ENCODE data around the gene GDF11.
A peak's percentile ranks its signal among the peaks of the same experiment; 100 is the strongest.

Gene GDF11

DNA sequence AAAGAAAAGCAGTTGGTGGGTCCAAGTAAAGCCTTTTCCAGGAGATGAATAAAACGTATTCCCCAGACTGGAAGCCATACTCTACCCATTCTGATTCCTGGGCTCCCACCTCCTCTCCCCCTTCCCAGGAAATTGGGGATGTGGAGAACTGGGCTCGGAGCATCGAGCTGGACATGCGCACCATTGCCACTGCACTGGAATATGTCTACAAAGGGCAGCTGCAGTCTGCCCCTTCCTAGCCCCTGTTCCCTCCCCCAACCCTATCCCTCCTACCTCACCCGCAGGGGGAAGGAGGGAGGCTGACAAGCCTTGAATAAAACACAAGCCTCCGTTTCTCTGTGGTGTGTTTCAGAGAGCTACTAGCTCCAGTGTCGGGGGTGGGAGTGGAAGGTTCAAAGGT lies 23.6 kb upstream of the GDF11 start:
- TF ChIP-seq, protein P1, sequence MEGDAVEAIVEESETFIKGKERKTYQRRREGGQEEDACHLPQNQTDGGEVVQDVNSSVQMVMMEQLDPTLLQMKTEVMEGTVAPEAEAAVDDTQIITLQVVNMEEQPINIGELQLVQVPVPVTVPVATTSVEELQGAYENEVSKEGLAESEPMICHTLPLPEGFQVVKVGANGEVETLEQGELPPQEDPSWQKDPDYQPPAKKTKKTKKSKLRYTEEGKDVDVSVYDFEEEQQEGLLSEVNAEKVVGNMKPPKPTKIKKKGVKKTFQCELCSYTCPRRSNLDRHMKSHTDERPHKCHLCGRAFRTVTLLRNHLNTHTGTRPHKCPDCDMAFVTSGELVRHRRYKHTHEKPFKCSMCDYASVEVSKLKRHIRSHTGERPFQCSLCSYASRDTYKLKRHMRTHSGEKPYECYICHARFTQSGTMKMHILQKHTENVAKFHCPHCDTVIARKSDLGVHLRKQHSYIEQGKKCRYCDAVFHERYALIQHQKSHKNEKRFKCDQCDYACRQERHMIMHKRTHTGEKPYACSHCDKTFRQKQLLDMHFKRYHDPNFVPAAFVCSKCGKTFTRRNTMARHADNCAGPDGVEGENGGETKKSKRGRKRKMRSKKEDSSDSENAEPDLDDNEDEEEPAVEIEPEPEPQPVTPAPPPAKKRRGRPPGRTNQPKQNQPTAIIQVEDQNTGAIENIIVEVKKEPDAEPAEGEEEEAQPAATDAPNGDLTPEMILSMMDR (IDR thresholded peaks at IDR 0.05; ENCODE audit: borderline replicate concordance, control extremely low read depth, extremely low read depth, insufficient read depth, missing control alignments), result no peak
- DNase-seq (ENCODE audit: low spot score), result no peak
- in situ Hi-C loops (cut with MboI; ENCODE audit: low sequenced_read_pairs, unreplicated experiment), result no loop called here

DNA sequence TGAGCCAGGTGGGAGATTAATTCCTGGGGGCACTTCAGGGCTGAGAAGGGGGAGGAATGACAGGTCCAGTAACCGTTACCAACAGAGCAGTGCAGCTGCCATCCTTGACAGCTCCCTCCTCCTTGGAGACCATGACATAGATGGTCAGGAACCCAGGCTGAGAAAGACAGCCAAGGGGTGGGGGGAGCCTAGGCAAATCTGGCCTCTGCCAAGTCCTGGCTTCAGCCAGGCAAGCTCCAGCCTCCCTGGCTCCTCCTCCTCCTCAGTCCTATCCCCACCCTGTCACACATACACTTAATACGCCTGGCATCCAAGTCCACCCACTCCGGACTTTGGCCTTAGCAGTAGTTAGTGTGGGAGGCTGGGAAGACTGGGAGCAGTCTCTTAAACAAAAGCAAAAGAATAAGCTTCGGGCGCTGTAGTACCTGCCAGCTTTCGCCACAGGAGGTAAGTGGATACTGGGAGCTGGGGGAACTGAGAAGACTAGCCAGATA lies 22.8 kb upstream of the GDF11 start, which contains the start of gene RDH5:
RDH5 (plus strand) TSS at position 323 of the 494 bp plus-strand sequence. CDS start 792 bp downstream, outside the sequence.
- in situ Hi-C loops (cut with MboI; ENCODE audit: low sequenced_read_pairs, unreplicated experiment), result no loop called here
- DNase-seq (ENCODE audit: low spot score), result no peak
- TF ChIP-seq, protein P1 (IDR thresholded peaks at IDR 0.05; ENCODE audit: borderline replicate concordance, control extremely low read depth, extremely low read depth, insufficient read depth, missing control alignments), result no peak

DNA sequence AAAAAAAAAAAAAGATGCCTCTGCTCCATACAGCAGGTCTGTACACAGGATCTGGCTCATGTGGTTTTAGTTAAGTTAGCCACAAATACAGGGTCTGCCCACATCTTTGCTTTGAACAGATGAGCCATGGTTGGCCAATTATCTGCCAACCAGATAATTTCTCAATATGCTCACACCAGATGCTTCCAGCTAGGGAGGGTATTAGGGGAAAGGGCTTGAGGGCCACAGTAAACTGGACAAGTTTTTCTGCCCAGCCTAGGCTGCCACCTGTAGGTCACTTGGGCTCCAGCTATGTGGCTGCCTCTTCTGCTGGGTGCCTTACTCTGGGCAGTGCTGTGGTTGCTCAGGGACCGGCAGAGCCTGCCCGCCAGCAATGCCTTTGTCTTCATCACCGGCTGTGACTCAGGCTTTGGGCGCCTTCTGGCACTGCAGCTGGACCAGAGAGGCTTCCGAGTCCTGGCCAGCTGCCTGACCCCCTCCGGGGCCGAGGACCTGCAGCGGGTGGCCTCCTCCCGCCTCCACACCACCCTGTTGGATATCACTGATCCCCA lies 22.0 kb upstream of the GDF11 start:
- TF ChIP-seq, protein P1 (IDR thresholded peaks at IDR 0.05; ENCODE audit: borderline replicate concordance, control extremely low read depth, extremely low read depth, insufficient read depth, missing control alignments), result peak; percentile 35
- no peak for DNase-seq (ENCODE audit: low spot score)
- in situ Hi-C loops (cut with MboI; ENCODE audit: low sequenced_read_pairs, unreplicated experiment), result no loop called here

DNA sequence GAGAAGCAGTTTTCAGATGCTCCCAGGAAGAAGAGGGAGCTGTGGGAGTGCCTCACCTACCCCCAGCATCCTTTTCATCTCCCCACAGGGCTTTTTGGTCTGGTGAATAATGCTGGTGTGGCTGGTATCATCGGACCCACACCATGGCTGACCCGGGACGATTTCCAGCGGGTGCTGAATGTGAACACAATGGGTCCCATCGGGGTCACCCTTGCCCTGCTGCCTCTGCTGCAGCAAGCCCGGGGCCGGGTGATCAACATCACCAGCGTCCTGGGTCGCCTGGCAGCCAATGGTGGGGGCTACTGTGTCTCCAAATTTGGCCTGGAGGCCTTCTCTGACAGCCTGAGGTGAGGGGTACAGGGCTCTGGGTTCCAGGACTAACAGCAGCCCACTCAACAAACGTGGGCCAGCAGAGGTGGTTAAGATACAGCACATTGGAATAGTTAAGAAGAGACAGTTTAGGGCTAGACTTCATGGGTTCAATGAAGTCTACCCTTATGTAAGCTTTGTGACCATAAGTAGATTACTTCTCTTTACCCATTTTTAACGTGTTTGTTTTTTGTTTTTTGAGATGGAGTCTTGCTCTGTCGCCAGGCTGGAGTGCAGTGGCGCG lies 21.2 kb upstream of the GDF11 start:
- DNase-seq (ENCODE audit: low spot score), result no peak
- TF ChIP-seq, protein P1 (IDR thresholded peaks at IDR 0.05; ENCODE audit: borderline replicate concordance, control extremely low read depth, extremely low read depth, insufficient read depth, missing control alignments), result no peak
- in situ Hi-C loops (cut with MboI; ENCODE audit: low sequenced_read_pairs, unreplicated experiment), result no loop called here

DNA sequence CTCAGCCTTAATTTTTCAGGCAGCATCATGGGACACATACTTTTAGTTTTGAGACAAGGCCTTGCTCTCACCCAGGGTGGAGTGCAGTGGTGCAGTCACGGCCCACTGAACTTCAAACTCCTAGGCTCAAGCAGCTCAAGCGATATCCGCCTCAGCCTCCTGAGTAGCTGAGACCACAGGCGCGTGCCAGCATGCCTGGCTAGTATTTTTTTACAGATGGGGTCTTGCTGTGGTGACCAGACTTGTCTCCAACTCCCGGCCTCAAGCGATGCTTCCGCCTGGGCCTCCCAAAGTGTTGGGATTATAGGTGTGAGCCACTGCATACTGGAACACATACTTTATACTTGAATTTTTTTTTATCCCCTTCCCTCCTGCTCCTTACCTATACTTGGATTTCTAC lies 20.0 kb upstream of the GDF11 start:
- in situ Hi-C loops (cut with MboI; ENCODE audit: low sequenced_read_pairs, unreplicated experiment), result no loop called here
- DNase-seq (ENCODE audit: low spot score), result no peak
- TF ChIP-seq, protein P1 (IDR thresholded peaks at IDR 0.05; ENCODE audit: borderline replicate concordance, control extremely low read depth, extremely low read depth, insufficient read depth, missing control alignments), result no peak

DNA sequence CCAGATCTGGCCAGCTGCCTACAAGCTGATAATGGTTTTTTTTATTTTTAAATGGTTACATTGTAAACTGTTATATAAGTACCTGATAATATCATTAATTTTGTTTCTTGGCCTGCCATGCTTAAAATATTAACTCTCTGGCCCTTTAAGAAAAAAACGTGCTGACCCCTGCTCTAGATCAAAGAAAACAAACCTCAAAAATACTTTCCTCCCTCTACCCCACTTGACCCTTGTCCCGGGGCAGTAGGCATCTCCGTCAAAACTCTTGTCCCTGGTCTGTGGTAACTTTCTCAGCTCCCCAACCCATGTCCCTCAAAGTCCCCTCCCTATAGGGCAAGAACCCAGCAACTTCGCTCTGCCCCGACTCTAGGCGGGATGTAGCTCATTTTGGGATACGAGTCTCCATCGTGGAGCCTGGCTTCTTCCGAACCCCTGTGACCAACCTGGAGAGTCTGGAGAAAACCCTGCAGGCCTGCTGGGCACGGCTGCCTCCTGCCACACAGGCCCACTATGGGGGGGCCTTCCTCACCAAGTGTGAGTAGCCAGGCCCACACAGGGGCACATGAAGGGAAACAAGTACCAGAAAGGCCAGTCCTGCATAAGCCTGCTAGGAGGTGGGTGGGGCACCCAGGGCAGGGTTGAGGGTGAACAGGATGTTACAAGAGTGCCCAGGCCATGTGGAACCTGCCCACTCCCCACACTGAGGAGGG lies 19.3 kb upstream of the GDF11 start:
- in situ Hi-C loops (cut with MboI; ENCODE audit: low sequenced_read_pairs, unreplicated experiment), result no loop called here
- TF ChIP-seq, protein P1 (IDR thresholded peaks at IDR 0.05; ENCODE audit: borderline replicate concordance, control extremely low read depth, extremely low read depth, insufficient read depth, missing control alignments), result no peak

More for the DNA sequence above, 19.3 kb upstream of the GDF11 start:
- DNase-seq (ENCODE audit: low spot score), result no peak
